Activated CD4-positive, alpha-beta T cell treated with anti-CD3 and anti-CD28 coated beads, Interleukin-2, amount 50 U/mL, for 16 hours (primary cell): ENCODE results near the gene PPP6R2.

Experiments
- DNase-seq: peaks from one replicate; pipeline ENCODE4 v3.0.0-alpha.2; 2020

PPP6R2 gene, protein sequence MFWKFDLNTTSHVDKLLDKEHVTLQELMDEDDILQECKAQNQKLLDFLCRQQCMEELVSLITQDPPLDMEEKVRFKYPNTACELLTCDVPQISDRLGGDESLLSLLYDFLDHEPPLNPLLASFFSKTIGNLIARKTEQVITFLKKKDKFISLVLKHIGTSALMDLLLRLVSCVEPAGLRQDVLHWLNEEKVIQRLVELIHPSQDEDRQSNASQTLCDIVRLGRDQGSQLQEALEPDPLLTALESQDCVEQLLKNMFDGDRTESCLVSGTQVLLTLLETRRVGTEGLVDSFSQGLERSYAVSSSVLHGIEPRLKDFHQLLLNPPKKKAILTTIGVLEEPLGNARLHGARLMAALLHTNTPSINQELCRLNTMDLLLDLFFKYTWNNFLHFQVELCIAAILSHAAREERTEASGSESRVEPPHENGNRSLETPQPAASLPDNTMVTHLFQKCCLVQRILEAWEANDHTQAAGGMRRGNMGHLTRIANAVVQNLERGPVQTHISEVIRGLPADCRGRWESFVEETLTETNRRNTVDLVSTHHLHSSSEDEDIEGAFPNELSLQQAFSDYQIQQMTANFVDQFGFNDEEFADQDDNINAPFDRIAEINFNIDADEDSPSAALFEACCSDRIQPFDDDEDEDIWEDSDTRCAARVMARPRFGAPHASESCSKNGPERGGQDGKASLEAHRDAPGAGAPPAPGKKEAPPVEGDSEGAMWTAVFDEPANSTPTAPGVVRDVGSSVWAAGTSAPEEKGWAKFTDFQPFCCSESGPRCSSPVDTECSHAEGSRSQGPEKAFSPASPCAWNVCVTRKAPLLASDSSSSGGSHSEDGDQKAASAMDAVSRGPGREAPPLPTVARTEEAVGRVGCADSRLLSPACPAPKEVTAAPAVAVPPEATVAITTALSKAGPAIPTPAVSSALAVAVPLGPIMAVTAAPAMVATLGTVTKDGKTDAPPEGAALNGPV

DNA sequence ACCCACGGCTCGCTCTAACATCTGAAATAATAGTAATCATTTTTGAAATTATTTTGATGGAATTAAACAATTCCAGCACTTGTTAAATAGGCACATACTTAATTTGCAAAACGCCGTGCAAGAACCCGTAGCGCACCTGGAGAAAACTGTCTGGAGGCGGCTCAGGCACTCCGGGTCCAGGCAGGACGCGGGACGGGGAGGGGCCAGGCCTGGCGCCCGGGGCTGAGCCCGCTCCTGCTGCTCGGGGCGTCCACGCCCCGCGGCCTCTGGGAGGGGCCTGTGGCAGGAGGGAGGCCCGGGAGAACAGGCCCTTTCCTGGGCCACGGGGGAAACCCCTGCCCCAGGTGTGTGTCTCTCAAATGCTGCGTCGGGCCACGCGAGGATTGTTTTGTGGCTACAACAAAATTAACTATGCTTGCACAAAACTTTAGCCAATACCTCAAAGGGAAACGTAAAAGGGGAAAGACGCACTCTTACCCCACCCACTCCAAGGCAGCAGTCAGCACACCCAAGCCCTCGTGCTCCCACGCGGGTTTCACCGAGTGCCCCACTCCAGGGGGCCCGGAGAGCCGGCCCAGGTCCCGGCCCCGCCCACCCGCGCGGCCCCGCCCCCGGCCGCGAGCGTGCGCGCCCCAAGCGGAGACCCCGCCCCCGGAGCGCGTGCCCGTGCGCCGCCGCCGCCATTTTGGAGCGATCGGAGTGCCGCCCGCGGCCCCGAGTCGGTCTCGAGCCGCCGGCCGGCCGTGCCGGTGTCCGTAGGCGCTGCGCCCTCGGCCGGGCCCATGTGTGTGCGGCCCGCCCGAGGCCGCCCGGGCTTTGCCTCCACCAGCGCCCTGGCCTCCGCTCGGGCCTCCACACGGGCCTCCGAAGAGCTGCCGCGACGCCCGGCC is at the start of gene PPP6R2:
TSS of gene PPP6R2 (plus strand) at position 677 of the 890 bp plus-strand sequence. CDS start 50,582 bp downstream, outside the sequence.
- DNase-seq, result peak; percentile 86

GRCh38 chr22:50293441-50294318 is 49.4 kb upstream of the PPP6R2 start:
- DNase-seq, result no peak

GRCh38 chr22:50294319-50294656 is 48.8 kb upstream of the PPP6R2 start:
- DNase-seq, result no peak

- DNase-seq, result no peak
Observed at GRCh38 chr22:50296658-50297490, 46.3 kb upstream of the PPP6R2 start.

DNA sequence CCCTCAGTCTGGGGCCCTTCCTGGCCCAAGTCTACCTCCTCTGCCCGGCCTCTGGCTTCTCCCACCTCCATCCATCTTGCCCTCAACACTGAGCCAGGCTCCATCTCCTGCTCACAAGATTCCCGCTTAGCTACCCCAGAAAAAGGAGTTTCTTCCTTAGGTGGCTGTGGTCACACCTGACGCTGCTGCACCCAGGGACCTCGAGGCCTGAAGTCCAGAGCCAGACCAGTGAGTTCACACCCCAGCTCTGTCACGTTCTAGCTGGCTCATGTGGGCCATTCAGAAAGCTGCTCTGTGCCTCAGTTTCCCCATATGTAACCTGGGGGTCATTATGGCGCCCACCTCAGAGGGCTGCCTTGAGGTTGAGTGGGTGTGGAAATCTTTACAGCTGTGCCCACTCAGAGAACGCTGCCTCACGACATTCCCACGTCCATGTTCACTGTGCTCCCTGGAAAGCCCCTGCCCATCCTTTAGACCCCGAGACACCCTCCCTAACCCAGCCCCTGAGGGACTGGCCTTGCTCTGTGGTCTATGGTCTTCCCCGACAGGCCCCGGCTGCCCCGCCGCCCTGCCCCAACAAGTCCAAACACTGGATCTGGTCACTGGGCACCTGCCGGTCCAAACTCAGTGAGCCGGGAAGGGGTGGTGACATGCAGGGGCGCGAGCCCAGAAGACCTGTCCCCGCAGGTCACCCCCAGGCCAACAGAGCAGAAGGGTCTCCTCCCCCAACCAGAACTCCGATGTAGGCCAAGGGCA is 45.4 kb upstream of the PPP6R2 start:
- no peak for DNase-seq

- no peak for DNase-seq
Observed at GRCh38 chr22:50298266-50298637, 44.9 kb upstream of the PPP6R2 start.

GRCh38 chr22:50298937-50299784 is 44.0 kb upstream of the PPP6R2 start:
- no peak for DNase-seq

GRCh38 chr22:50299785-50300619 is 43.1 kb upstream of the PPP6R2 start:
- DNase-seq, result no peak

- no peak for DNase-seq
Observed at GRCh38 chr22:50300620-50301257, 42.4 kb upstream of the PPP6R2 start.

- DNase-seq, result no peak
Observed at GRCh38 chr22:50301581-50301991, 41.5 kb upstream of the PPP6R2 start.

GRCh38 chr22:50302041-50302541 is 41.0 kb upstream of the PPP6R2 start:
- DNase-seq, result no peak

DNA sequence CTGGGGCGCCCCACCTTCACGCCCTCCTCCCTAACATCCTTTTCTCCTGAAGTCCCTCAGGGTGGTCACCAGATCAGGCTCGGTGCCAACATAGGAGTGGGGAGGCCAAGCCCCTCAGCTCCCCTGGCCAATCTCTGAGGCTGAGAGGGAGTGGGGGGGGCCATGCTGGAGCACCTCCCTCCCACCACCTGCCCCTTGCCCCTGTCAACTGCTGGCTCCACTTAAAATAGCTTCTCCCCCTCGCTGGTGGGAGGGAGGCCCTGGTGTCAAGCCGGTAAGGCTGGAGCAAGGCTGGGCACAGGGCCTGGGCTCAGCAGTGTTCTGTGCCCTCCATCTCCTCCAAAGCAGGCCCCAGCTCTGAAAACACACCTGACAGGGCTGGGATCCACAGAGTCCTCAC is 40.6 kb upstream of the PPP6R2 start:
- DNase-seq, result no peak

DNA sequence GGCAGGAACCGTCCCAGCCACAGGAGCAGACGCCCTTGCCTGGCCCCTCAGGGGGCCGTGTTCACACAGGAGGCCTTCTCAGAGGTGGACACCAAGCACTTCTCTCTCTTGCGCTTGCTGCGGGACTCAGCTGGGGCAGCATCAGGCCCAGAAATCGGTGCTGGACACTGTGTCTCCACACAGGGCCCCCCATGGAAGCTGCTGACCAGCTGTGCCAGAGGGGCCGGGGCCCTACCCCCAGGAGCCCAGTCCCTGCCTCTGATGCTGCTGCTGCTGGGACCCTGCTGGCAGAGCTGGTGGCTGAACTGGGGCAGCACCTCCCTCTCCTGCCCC is 39.6 kb upstream of the PPP6R2 start:
- DNase-seq, result no peak

- DNase-seq, result no peak
Observed at GRCh38 chr22:50303848-50304527, 39.1 kb upstream of the PPP6R2 start.

- no peak for DNase-seq
Observed at GRCh38 chr22:50304528-50305392, 38.4 kb upstream of the PPP6R2 start.

GRCh38 chr22:50305393-50305922 is 37.7 kb upstream of the PPP6R2 start:
- DNase-seq, result no peak
